COR-L47 (cell line): ENCODE measurements around the gene ARL2BP.
"Not testable (repeated sequence)": the region's sequence is repeated elsewhere in the genome, so short reads cannot be mapped to it uniquely, and the experiment has no call there.

Source experiments
- DNase-seq: peaks from one replicate; lab custom pipeline; 2025; lab: John Stamatoyannopoulos, UW

Gene ARL2BP

DNA sequence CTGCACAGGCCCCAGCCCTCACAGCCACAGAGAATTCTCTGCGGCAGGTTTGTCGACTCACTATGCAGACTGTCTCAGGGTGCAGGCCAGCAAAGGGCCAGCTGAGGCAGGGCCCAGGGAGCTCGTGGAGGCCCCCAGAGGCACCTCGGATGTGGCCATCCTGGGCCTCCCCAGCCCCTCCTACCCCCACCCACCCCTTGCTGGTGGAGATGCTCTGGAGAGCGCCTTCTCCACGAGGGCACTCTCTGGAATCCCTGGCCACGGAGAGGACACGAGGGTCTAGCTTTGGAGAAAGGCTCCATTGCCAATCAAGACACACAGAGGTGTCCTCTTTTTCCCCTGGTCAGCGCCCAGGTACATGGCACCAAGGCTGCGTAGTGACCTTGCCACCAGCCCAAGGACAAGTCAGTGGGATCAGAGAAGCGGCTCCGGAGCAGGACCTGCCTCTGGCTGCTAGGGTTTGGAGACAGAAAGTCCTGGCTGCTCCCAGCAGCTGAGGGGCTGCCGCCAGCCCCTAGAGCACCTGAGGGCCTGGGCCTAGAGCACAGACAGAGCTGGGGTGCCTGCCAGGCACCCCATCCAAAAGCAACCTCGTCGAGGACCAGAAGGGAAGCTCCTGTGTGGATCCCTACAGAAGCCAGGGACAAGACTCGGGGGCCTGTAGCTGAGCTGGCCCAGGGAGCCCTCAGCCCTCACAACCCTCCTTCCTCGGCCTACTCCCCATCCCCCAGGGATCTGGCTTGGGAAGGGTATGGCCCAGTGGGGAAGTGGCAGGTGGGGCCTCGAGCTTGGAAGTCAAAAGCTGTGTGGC, 18.7 kb downstream of the ARL2BP start:
- DNase-seq: no peak

DNA sequence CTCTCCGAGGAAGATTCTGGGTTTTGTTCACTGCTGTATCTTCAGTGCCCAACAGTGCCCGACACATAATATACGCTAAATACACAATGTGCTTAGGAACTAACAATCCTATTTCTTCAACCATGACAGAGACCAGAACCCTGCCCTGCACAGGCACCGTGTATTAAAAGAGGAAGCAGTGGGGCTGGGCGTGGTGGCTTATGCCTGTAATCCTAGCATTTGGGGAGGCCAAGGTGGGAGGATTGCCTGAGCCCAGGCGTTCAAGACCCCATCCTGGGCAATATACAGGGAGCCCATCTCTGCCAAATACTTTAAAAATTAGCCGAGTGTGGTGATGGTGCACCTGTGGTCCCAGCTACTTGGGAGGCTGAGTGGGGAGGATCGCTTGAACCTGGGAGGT, 19.3 kb downstream of the ARL2BP start:
- DNase-seq: no peak

DNA sequence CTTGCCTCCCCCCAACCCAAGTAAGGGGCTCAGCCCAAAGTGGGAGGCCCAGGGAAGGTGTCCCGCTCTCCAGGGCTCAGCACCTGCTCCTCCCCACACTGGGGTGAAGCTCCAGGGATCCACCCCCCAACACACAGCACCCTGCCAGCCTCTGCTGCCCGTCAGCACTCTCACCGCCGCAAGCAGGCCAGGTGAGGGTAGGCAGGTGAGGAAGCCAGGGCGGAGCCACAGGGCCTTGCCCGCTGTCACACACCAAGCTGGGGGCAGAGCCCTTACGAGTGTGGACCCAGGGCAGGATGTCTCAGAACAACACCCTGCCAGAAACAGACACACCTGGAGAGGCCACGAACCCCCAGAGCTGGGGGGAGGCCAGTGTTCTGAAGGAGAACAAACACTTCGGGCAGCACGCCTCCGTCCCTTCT, 19.9 kb downstream of the ARL2BP start:
- DNase-seq: peak; percentile 66

DNA sequence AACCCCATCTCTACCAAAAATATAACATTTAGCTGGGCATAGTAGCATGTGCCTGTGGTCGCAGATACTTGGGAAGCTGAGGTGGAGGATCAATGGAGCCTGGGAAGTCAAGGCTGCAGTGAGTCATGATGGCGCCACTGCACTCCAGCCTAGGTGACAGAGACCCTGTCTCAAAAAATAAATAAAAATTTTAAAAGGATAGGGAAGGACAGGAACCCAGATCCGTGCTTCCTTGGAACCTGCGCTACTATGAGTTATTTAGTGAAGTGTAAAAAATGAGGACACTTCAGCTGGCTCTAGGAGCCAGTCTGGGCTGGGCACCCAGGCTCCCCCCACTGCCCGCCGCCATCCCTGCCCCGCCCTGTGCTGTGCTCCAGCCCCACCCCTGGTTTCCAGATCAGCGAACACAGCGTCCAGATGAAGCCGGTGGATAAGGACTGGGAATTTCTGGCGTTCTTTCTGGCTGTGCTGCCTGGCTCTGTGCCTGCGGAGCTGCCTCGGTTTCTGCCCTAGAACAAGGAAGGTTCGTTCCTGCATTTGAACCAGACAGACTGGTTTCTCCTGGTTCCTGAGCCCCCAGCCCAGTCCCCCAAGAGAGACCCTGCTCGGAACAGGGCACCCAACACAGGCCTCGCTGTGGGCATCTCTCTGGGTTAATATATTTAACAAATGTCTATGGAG, 20.9 kb downstream of the ARL2BP start:
- DNase-seq: no peak

DNA sequence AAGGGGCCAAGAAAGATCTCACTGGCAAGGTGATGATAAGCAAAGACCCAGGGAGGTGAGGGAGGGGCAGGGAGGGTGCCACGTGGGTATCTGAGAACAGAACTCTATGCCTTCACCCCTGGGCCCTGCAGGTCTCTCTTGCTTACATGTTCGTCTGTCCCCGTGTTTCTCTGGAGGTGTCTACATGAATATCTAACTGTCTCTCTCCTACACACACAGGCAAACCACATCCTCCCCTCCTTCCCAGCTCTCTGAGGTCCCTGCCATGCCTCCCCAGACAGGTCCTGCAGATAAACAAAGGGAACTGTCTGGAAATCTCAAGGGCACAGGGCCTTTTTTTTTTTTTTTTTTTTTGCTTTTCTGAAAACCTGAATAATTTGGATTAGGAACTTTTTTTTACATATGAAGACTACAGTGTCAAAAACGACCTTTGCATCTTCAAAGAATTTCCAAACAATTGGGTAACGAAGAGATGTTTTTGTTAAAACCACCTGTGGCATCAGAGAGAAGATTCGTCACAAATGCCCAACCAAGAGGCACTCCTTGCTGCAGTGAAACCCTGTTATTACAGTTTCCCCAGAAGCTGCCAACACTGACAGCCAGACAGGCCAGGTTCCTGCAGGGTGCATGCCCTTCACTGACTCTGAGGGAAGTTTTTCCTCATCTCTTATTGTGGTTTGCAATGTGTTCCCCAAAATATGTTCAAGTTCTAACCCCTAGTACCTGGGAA, 21.6 kb downstream of the ARL2BP start:
- no peak for DNase-seq

DNA sequence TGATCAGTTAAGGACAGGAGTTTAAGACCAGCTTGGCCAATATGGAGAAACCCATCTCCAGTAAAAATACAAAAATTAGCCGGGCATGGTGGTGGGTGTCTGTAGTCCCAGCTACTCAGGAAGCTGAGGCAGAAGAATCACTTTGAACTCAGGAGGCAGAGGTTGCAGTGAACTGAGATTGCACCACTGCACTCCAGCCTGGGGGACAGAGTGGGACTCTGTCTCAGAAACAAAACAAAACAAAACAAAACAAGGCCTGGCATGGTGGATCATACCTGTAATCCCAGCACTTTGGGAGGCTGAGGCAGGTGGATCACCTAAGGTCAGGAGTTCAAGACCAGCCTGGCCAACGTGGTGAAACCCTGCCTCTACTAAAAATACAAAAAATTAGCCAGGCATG, 22.3 kb downstream of the ARL2BP start:
- DNase-seq: not testable (repeated sequence)

DNA sequence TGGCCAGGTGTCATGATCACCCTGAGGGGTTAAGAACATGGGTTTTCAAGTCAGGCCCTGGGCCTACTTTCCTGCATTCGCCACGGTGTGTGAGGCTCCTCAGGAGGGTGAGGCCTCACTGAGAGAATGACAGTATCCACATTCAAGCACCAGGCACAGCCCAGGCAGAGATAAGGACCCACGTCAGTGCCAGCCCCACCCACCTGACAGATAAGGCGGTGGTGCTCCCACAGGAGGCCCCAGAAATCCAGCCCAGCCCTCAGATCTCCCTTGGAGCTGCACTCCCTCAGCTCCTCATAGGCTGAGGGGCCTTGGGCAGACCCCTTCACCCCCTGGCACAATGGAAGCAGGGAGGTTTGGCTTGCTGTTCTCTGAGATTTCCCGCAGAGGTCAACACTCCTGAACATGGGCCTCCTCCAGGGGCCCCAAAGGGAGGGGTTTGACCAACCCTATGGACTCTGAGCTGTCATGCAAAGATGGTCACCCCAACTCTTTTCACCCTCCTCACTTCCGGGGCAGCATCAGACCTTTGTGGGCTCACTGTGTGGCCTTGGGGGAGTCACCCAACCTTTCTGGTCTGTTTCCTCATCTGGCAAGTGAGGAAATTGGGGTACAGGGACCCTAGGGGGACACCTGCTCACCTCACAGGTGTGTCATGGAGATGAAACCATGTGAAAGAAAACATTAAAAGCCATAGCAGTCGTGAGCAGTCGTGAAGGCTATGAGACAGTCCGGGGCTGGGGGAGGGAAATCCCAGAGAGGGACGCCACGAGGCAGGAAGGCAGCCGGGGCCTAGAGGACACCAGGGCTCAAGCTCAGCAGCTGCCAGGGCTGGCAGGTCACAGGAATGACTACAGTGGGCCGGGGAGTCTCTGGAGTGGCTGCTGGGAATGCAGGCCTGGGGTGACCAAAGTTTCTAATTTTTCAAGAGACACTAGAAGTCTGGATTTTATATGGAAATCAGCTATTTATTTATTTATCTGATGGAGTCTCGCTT, 24.0 kb downstream of the ARL2BP start:
- no peak for DNase-seq

DNA sequence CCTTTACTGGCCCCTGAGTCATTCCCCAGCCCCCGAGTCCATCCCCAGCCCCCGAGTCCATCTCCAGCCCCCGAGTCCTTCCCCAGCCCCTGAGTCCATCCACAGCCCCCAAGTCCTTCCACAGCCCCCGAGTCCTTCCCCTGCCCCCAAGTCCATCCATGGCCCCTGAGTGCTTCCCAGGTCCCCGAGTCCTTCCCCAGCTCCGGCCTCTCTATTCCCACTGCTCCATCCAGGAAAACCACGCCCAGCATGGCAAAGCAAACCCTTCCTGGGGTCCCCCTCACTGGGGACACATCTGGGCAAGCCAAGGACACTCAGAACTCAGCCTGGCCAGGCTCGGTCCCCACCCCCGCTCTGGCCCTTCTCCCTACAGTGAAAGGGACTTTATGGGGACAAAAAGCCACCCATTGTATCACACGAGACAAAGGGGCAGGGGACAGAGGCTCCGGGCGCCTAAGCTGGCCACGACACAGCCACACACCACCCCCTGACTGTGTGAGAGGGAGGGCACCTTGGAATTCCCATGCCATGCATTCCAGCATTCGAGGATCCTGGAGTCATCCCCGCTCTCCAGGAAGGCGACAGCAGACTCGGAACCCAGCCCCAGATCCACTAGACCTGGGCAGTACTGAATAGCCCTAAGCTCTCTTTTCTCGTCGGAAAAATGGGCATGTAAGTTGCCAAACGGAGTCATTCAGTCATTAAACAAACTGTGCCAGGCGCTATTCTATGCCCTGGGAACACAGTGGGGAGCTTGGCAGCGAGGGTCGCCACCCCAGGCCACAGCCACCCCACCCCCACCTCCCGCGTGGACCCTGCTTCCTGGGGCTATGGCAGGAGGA, 25.4 kb downstream of the ARL2BP start:
- no peak for DNase-seq

DNA sequence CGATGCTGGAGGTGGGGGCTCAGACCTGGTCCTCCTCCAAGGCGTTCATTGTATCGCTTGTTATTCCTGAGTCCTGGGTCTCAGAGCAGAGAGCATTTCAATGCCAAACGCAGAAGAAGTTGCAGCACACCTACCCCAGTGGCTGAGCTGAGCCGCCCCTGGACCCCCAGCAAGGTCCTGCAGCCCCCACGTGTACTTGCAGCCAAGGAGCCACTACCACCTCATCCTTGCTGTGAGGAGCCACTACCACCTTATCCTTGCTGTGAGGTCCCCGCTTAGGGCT, 25.9 kb downstream of the ARL2BP start:
- no peak for DNase-seq

DNA sequence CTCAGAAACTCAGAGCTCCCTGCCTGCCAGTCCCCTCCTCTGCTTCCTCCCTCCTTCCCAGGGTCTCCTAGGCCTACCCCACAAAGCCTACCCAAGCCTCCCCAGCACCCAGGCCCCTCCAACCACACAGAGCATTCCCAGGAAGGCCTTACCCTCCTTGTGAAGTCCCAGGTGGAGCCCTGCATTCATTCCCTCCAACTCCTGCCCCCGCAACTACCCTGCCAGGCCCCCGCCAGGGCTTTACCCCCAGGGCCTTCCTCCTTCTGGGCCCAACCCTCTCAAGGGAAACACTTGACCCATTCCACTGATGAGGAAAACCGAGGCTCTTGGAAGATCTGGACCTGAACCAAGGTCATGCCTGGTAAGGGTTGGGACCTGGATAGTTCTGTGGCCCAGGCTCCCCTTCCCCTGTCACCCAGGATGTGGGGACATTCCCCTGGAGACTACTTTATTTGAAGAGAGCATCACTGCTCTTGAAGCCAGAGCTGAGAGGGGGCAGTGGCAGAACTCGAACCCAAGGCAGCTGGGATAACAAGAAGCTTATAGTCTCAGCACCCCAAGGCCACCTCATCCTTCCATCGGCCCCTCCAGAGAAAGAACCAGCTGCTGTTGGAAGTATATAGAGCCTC, 26.9 kb downstream of the ARL2BP start:
- no peak for DNase-seq

DNA sequence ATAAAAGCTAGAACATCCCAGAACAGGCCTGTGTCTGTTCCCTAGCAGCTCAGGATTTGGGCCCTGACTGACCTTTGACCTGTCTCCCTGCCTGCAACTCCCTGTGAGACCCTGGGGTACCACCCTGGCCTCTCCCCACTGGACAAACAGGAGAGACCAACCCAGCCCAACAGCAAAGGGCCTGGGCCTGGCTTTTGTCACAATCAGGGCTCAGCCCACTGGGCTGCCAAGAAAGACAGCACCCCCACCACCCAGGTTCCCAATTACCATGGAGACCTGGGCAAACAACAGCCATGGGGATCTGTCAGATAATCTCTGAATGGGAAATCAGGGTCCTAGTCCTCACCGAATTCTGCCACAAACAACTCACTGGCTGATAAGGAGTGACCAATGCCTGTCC, 28.3 kb downstream of the ARL2BP start:
- no peak for DNase-seq

DNA sequence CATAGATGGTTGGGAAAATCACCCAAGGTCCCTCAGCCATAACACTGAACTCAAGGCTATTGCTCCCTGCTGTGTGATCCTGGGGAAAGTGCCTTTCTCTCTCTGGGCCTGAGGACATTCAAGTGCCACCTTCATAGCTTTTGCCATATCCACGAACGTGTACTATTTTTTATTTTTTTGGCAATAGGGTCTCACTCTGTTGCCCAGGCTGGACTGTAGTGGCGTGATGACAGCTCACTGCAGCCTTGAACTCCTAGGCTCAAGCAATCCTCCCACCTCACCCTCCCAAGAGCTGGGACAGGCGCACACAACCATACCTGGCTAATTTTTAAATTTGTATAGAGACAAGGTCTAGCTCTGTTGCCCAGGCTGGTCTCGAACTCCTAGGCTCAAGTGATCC, 28.8 kb downstream of the ARL2BP start:
- no peak for DNase-seq

DNA sequence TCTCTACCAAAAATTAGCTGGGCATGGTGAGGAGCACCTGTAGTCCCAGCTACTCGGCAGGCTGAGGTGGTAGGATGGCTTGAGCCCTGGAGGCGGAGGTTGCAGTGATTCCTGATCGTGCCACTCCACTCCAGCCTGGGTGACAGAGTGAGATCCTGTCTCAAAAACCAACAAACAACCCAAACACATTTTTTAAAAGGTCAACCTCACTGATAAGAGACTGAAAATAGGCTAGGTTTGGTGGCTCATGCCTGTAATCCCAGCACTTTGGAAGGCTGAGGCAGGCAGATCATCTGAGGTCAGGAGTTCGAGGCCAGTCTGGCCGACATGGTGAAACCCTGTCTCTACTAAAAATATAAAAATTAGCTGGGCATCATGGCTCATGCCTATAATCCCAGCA, 30.9 kb downstream of the ARL2BP start:
- not testable (repeated sequence) for DNase-seq

DNA sequence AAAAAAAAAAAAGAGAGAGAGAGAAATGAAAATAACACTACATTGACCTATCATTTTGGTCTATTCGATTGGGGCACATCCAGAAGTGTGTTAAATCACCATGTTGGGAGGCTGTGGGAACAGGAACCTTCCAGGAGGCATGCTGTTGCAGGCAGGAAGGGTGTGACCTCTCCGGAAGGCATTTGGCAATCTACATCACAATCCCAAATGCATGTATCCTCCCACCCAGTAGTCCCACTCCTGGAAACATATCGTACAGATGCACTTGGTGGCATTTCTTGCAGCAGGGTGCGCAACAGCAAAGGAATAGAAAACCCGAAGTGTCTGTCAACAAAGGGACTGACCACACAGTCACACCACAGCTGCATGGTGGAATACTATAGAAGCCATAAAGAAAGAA, 31.5 kb downstream of the ARL2BP start:
- DNase-seq: no peak

DNA sequence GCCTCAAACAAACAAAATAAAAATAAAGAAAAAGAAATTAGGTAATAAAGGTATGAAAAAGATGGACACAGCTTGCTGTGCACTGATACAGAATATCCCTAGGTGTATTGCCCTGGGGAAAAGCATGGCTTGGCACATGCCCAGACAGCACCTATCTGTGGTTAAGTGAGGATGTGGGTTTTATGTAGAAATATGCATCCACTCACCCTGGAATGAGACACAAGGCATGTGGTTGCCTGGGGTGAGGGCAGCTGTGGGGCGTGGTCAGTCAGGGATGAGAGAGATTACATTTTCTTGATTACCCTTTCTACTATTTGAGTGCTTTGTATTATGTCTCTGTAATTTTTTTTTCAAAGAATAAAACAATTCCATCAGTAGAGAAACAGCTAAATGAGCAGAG, 32.5 kb downstream of the ARL2BP start:
- DNase-seq: no peak

DNA sequence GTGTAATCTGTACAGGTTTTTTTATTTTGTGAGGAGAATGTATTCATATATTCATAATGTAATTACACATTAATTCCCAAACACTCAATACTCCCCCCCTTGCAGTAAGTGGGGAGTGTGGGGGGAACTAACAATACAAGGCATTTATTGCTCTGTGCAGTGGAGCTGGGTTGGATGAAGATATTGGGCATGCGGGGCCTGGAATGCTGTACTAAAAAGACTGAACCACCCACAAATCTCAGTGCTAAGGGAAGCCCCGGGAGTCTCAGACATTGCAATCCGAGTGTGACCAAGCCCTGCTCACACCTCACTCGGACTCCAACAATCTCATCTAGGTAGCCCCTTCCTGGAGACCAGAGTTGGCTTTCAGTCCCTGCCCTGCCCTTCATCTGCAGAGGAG, 33.4 kb downstream of the ARL2BP start:
- DNase-seq: no peak

DNA sequence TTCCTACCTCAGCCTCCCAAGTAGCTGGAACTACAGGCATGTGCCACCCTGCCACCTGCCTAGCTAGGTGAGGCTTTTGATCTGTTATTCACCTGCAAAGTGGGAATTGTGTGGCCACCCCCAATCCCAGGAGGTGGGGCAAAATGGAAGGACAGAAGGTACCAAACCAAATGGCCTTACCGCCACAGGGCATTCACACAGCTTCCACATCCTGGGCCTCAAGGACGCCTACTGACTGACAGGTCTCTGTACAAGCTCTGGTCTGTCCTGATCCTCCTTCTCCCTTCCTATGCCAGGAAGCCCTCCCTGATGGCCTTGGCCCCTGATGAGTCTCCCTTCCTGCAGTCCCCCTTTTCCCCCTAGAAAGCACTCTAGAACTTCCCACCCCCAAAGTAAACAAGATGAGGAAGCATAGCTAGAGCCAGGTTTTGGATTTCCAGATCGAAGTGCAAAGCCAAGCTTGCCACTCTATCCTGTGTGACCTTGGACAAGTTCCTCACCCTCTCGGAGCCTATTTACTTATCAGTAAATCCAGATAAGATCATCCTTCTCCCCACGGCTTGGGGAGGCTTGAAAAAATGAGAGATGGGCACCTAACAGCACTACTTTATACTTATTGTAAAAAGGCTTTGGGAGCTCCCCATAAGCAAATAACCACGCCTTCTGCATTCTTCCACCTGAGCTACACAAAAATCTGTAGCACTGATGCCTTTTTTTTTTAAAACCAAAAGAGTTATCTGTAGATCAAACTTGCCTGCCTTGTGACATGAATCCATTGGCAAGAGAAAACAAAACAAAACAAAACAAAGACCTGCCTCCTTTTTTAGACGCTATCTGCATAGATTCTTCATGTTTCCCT, 35.0 kb downstream of the ARL2BP start:
- no peak for DNase-seq

DNA sequence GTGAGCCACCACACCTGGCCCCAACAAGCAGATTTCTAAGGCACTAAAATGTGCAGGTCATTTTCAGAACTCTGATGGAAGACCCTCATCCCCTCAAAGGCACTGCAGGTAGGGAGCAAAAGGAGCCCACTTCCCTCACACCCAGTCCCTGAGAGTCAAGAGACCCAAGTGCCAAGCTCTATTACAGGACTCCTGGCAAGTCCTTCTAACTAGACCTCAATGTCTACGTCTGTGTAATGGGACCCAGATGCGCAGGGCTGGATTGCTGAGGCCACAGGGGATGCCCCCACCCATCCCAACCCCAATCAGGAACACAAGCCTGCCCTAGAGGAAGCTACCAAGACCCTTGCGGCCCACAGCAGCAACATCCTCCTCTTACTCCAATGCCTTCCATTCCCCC, 36.7 kb downstream of the ARL2BP start:
- DNase-seq: no peak

DNA sequence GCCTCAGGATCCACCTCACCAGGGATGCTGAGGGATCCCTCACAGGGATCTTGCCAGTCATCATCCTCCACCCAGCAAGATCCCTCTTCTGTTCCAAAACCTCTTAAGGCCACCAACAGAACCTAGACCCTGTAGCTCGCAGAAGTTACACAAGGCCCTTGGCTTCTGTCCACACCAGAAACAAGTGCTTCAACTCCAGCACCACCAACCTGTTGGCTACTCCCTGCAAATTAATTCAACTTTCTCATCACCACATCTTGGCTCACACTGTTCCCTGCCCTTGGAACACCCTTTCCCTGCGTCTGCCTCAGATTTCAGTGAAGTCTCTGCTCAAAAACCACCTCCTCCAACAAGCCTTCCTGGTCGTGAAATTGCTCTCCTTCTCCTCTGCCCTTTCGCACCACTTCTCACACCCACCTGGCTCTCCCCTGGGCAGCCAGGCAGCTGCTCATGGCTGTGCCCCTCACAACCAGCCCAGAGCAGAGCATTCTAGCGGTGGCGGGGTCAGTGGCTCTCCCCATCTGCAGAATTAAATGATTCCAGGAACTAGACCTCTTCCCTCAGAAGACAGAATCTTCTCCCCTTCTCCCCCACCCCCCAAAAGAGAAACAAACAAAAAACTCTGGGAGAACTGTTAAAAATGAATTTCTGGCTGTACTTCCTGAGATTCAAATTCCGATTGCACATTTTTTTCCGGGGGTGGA, 37.6 kb downstream of the ARL2BP start:
- no peak for DNase-seq
